Head of caudate nucleus (tissue), 42 donors: ENCODE results near the gene OR4F15.

Source experiments
- DNase-seq, 42 donors: peaks; one replicate each; pipeline versions ENCODE4 v3.0.0 to v3.0.0-alpha.2; 2020 to 2021; ENCODE audit warnings: mixed read lengths in 7 of 42
- intact Hi-C: fragments of 100-400 bp; cut with DNase I; formaldehyde crosslinking; loops from one replicate; pipeline ENCODE4 v1.15.0; 2022

The OR4F15 gene

GRCh38 chr15:101801048-101801447, 11.0 kb upstream of the OR4F15 start:
- DNase-seq: no peak
- intact Hi-C loops: no loop called here

DNA sequence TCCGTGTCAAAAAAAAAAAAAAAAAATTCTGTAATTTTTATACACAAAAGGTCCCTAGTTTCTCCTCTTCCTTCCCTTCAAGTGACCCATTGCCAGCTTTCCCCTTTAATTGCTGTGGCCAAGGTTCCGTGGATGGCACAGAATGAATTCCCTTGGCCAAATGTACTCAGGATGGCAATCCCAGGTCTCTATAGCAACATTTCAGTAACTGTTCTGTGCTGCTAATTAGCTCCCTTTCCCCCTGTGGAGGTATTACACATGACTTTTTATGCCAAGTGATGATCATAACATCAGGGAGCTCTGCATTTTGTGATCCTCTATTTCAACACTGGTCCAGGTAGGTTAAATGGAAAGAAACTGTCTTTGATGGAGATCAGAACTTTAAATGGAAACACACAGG, 8.8 kb upstream of the OR4F15 start, which contains the start of gene OR4F6:
TSS of gene OR4F6 (plus strand) at position 301 of the 400 bp plus-strand sequence. CDS start 2,211 bp downstream, outside the sequence.
- DNase-seq: no peak
- intact Hi-C loops: no loop called here

DNA sequence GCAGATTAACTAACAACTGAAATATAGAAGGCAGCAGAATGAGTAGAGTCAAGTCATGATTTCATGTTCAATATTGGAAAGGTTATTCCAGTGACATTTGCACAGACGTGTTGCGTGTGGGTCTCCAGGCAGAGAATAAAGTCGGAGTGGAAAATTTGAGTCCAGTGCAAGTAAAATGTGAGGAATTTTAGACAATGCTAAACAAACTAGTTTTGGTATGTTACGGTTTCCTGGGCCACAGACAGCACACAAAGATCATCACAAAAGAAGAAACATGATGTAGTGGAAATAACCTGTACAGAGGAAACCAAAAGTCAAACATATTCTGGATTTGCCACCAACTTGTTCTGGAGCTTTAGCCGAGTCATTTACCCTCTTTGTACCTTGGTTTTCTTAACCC, 8.3 kb upstream of the OR4F15 start:
- DNase-seq: no peak

DNA sequence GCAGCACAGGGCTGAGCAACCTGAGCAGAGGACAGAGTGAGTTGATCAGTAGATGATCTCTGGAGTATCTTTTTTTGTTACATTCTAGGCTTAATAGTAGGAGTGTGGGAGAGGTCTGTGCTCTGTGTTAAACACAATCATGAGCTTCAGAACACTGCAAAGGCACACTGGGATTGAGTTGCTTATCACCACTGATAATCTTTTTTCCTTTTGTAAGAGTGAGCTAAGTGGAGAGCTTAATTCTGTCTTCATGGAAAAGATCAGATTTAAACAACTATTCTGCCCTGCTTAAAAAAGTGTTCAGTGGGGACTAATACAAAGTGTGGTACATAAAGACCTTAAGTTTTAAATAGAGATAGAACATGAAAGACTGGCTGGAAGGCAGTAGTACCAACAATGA, 7.6 kb upstream of the OR4F15 start:
- intact Hi-C loops: no loop called here
- no peak for DNase-seq

More for the DNA sequence above, 8.3 kb upstream of the OR4F15 start:
- intact Hi-C loops: no loop called here

- no peak for DNase-seq
- intact Hi-C loops: no loop called here
Observed at GRCh38 chr15:101804941-101805340, 7.1 kb upstream of the OR4F15 start.

DNA sequence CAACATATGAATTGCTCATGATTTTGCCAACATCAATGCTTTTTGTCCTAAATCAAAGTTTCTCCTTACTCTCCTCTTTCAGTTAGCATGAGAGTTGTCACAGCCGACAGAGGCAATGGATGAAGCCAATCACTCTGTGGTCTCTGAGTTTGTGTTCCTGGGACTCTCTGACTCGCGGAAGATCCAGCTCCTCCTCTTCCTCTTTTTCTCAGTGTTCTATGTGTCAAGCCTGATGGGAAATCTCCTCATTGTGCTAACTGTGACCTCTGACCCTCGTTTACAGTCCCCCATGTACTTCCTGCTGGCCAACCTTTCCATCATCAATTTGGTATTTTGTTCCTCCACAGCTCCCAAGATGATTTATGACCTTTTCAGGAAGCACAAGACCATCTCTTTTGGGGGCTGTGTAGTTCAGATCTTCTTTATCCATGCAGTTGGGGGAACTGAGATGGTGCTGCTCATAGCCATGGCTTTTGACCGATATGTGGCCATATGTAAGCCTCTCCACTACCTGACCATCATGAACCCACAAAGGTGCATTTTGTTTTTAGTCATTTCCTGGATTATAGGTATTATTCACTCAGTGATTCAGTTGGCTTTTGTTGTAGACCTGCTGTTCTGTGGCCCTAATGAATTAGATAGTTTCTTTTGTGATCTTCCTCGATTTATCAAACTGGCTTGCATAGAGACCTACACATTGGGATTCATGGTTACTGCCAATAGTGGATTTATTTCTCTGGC, 6.2 kb upstream of the OR4F15 start:
- intact Hi-C loops: no loop called here
- no peak for DNase-seq

DNA sequence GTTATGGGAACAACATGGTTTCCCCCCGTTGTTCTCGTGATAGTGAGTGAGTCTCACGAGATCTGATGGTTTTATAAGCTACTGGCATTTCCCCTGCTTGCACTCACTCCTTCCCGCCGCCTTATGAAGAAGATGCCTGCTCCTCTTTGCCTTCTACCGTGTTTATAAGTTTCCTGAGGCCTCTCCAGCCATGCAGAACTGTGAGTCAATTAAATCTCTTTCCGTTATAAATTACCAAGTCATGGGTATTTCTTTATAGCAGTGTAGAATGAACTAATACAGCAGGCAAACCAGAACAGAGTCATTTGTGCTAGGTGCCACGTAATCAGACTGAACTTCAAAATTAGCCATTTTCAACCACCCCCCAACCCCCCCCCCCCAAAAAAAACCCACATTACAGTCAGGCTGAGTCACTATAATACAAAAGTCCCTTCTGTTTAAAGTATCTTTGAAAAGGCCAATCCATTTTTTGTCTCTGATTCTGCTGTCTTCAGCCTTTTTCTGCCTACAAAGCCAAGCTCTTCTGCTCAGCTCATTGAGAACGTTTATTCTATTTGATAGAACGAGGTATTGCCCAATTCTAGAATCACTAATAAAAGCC, 4.6 kb upstream of the OR4F15 start:
- intact Hi-C loops: no loop called here
- DNase-seq: no peak

DNA sequence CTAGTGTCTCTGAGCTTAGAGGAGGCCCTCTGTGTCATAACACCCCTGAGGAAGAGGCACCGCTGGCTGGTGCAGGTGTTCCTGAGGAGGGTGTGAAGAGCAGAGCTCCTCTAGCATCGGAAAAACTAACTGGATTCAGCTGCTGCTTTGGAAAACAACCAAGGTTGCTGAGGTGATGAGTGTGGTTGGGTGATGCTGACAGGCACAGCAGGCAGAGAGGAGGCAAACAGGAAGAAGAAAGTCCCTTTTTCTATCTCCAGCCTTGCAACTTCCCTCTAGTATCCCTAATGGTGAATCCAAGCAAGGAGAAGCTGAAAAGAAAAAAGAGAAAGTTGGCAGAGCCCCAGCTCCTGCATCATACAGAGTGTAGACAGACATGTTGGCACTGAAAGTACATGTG, 3.8 kb upstream of the OR4F15 start:
- DNase-seq: no peak
- intact Hi-C loops: no loop called here

DNA sequence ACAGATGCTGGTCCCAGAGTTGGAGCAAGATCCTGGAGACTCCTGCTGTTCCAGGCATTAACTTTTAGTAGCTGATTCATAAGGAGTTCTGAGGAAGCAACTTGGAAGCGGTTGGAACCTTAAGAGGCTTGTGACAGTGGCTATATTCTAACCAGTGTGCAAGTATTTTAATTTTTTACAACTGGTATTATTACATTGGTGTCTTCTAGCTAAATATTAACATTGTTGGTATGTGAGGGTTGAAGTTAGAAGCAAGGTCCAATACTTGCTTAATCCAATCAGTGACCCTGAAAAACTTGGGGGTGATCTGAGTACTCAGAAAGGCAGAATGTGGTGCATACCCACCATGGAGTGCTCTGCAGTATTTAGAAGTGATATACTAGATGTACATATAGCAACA, 1.5 kb upstream of the OR4F15 start:
- no peak for DNase-seq
- intact Hi-C loops: no loop called here

- intact Hi-C loops: no loop called here
- no peak for DNase-seq
Observed at GRCh38 chr15:101810876-101811275, 1.1 kb upstream of the OR4F15 start.

- intact Hi-C loops: no loop called here
- no peak for DNase-seq
Observed at GRCh38 chr15:101813803-101814534, 2.0 kb downstream of the OR4F15 start.

DNA sequence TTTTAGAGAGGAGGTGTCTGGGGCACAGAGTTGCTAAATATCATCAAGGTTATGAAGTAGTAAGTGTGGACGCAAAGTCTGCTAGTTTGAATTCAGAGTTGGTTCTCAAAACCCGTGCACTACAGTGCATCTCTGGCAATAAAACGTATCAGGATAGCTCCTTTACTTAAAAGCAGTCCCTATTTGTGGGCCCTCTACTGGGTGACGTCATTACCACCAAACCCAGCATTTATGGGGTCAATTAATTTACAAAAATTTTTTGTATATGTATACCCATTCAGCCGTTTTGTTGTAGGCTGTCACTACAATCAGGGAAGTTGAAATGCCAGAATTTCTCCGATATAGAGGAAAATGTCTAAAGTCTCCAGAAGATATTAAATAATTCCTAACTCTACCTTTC, 8.8 kb downstream of the OR4F15 start:
- DNase-seq: no peak
- intact Hi-C loops: no loop called here

- no peak for DNase-seq
- intact Hi-C loops: no loop called here
Observed at GRCh38 chr15:101827257-101827656, 15.3 kb downstream of the OR4F15 start.

DNA sequence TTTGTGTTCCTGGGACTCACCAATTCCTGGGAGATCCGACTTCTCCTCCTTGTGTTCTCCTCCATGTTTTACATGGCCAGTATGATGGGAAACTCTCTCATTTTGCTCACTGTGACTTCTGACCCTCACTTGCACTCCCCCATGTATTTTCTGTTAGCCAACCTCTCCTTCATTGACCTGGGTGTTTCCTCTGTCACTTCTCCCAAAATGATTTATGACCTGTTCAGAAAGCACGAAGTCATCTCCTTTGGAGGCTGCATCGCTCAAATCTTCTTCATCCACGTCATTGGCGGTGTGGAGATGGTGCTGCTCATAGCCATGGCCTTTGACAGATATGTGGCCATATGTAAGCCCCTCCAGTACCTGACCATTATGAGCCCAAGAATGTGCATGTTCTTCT, 16.8 kb downstream of the OR4F15 start:
- intact Hi-C loops: no loop called here
- no peak for DNase-seq

GRCh38 chr15:101841656-101842055, 29.7 kb downstream of the OR4F15 start:
- no peak for DNase-seq
- intact Hi-C loops: no loop called here

GRCh38 chr15:101844916-101845315, 32.9 kb downstream of the OR4F15 start:
- intact Hi-C loops: no loop called here
- DNase-seq: no peak

DNA sequence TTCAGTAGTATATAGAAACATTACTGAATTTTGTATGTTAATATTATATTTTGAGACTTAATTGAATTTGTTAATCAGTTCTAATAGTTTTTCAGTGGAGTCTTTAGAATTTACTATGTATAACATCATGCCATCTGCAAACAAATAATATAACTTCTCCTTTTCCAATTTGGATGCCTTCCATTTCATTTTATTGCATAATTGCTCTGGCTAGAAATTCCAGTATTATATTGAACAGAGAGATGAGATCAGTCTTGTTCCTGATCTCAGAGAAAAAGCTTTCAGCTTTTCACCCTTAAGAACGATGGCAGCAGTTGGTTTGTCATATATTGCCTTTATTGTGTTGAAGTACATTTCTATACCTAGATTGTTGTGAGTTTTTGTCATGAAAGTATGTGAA, 40.4 kb downstream of the OR4F15 start:
- intact Hi-C loops: no loop called here

More for the DNA sequence above, 40.4 kb downstream of the OR4F15 start:
- no peak for DNase-seq
